A172 (cell line): ENCODE results near the gene NAA30. TPM values are rescaled to one million over a fixed set of nuclear protein-coding genes. Genes with fewer than 3 reads are reported as not detected.

ENCODE experiments used
- total RNA-seq: library from RNA; depleted of rRNA; stranded (reverse); fragments of >200 nt; shearing (Covaris generic); gene quantifications from 2 replicates; pipeline ENCODE4 v1.2.3, GENCODE V29; 2014; rRNA removed

NAA30 gene
- total RNA-seq, 1 experiment from 2014 or later = 18.8 TPM

Other genes with a start within 250 kb of the NAA30 start
- gene EXOC5, start 121.7 kb upstream of the NAA30 start, total RNA-seq = 43.7 and 75.1 TPM in 2 replicates
- gene AP5M1, start 121.6 kb upstream of the NAA30 start, total RNA-seq = 21.2 and 35.3 TPM in 2 replicates
- gene CCDC198, start 103.3 kb downstream of the NAA30 start, total RNA-seq = not detected in 2 replicates